ENCODE data around the gene ZDHHC14.

DNA sequence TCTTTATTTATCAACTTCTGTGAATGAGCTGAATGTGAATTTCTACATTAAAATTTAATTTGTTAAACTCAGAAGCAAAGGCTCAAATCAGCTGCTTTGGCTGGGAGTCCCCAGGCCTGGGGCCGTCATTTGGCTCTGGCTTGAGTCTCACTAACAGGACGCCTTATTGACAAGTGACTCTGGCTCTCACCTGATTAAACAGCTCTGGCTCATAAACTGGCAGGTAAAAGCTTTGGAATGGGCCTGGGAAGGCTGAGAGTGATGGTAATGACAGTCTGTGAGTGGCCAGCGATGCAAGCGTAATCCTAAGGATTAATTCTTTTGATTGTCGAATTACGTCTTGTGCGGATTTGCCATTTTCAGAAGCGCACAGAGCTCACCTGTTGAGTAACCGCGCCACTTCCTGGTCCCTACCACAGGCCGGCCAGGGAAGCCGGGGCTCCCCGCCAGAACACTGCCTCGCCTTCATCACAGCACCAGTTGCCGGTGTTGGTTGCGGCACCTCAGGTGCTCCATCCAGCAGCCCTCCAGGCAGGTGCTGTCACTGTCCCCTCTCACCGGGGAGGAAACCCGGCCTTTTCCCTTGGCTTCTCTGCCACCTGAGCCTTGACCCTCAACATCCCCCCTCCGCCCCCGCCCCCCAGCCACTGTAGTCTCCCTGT is 110.7 kb downstream of the ZDHHC14 start:
- TF ChIP-seq, protein P1, sequence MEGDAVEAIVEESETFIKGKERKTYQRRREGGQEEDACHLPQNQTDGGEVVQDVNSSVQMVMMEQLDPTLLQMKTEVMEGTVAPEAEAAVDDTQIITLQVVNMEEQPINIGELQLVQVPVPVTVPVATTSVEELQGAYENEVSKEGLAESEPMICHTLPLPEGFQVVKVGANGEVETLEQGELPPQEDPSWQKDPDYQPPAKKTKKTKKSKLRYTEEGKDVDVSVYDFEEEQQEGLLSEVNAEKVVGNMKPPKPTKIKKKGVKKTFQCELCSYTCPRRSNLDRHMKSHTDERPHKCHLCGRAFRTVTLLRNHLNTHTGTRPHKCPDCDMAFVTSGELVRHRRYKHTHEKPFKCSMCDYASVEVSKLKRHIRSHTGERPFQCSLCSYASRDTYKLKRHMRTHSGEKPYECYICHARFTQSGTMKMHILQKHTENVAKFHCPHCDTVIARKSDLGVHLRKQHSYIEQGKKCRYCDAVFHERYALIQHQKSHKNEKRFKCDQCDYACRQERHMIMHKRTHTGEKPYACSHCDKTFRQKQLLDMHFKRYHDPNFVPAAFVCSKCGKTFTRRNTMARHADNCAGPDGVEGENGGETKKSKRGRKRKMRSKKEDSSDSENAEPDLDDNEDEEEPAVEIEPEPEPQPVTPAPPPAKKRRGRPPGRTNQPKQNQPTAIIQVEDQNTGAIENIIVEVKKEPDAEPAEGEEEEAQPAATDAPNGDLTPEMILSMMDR (IDR thresholded peaks at IDR 0.05), result no peak
- no peak for TF ChIP-seq ZFX (IDR thresholded peaks at IDR 0.05; ENCODE audit: borderline replicate concordance)

Data from 22Rv1 (cell line).